Mesenchymal stem cell (in vitro differentiated cells and primary cell): ENCODE results near the gene SEMA3A.

Experiments used
- DNase-seq: peaks from one replicate; pipeline ENCODE4 v3.0.0-alpha.2; 2013
- H2AFZ ChIP-seq: one replicate; pipeline ENCODE4 v1.6.1; 2013; ENCODE audit warnings: low read depth, mild to moderate bottlenecking, control low read depth, inconsistent platforms, low read length, moderate library complexity
- H2AK5ac ChIP-seq: 2 replicates; pipeline ENCODE4 v1.6.1; 2013; ENCODE audit warnings: low read length, moderate library complexity, mild to moderate bottlenecking, inconsistent platforms; ENCODE audit not compliant: severe bottlenecking
- H2BK120ac ChIP-seq: one replicate; pipeline ENCODE4 v1.6.1; 2013; ENCODE audit warnings: low read depth, mild to moderate bottlenecking, inconsistent platforms, low read length, moderate library complexity
- H2BK12ac ChIP-seq, 2 experiments: one replicate each; pipeline ENCODE4 v1.6.1; 2013; ENCODE audit warnings: inconsistent platforms in 2 of 2, low read length in 2 of 2, mild to moderate bottlenecking in 2 of 2, moderate library complexity in 2 of 2, control low read depth in 1 of 2
- H2BK15ac ChIP-seq: one replicate; pipeline ENCODE4 v1.6.1; 2013; ENCODE audit warnings: mild to moderate bottlenecking, low read depth, inconsistent platforms; ENCODE audit not compliant: poor library complexity, severe bottlenecking
- H2BK5ac ChIP-seq: 2 replicates; pipeline ENCODE4 v1.6.1; 2013; ENCODE audit warnings: low read depth, mild to moderate bottlenecking, low read length, control low read depth, inconsistent platforms; ENCODE audit not compliant: poor library complexity, severe bottlenecking
- H3K14ac ChIP-seq, 2 experiments: one replicate each; pipeline ENCODE4 v1.6.1; 2013; ENCODE audit warnings: inconsistent platforms in 2 of 2, low read length in 2 of 2, control low read depth in 1 of 2, mild to moderate bottlenecking in 1 of 2, moderate library complexity in 1 of 2
- H3K18ac ChIP-seq, 2 experiments: one replicate each; pipeline ENCODE4 v1.6.1; 2013; ENCODE audit warnings: inconsistent platforms in 2 of 2, low read length in 2 of 2, control low read depth in 1 of 2, low read depth in 1 of 2, mild to moderate bottlenecking in 1 of 2
- H3K23ac ChIP-seq, 2 experiments: one replicate each; pipeline ENCODE4 v1.6.1; 2013; ENCODE audit warnings: inconsistent platforms in 2 of 2, low read length in 2 of 2, mild to moderate bottlenecking in 2 of 2, moderate library complexity in 2 of 2, control low read depth in 1 of 2
- H3K27ac ChIP-seq: 2 replicates; pipeline ENCODE4 v1.5.1; 2013; ENCODE audit warnings: mild to moderate bottlenecking, moderate library complexity, low read length, control low read depth, inconsistent platforms; ENCODE audit not compliant: poor library complexity, severe bottlenecking
- H3K27me3 ChIP-seq, 2 experiments: 2 replicates each; pipeline versions ENCODE4 v1.6.1 to v1.7.0; 2013; ENCODE audit warnings: low read length in 2 of 2, mild to moderate bottlenecking in 2 of 2, moderate library complexity in 2 of 2, control low read depth in 1 of 2, inconsistent platforms in 1 of 2; ENCODE audit not compliant: control insufficient read depth in 1 of 2, insufficient read depth in 1 of 2
- H3K36me3 ChIP-seq, 2 experiments: 2 replicates each; pipeline versions ENCODE4 v1.6.1 to v1.7.0; 2013; ENCODE audit warnings: low read length in 2 of 2, control low read depth in 1 of 2, inconsistent platforms in 1 of 2, low read depth in 1 of 2, mild to moderate bottlenecking in 1 of 2; ENCODE audit not compliant: insufficient read depth in 2 of 2, control insufficient read depth in 1 of 2
- H3K4ac ChIP-seq, 2 experiments: one replicate each; pipeline ENCODE4 v1.6.1; 2013; ENCODE audit warnings: inconsistent platforms in 2 of 2, low read length in 2 of 2, mild to moderate bottlenecking in 2 of 2, moderate library complexity in 2 of 2, control low read depth in 1 of 2, low read depth in 1 of 2
- H3K4me1 ChIP-seq: 2 replicates; pipeline ENCODE4 v1.6.1; 2013; ENCODE audit warnings: low read depth, low read length, control low read depth; ENCODE audit not compliant: control insufficient read depth, insufficient read depth
- H3K4me2 ChIP-seq: 2 replicates; pipeline ENCODE4 v1.6.1; 2013; ENCODE audit warnings: low read length, mild to moderate bottlenecking, inconsistent platforms; ENCODE audit not compliant: poor library complexity, severe bottlenecking
- H3K4me3 ChIP-seq, 2 experiments: 2 replicates each; pipeline versions ENCODE4 v1.5.1 to v1.7.0; 2013; ENCODE audit warnings: low read length in 2 of 2, mild to moderate bottlenecking in 2 of 2, control low read depth in 1 of 2, low read depth in 1 of 2; ENCODE audit not compliant: insufficient read depth in 1 of 2
- H3K79me1 ChIP-seq: replicated peaks from 2 replicates; pipeline ENCODE4 v1.6.1; 2013; ENCODE audit warnings: mild to moderate bottlenecking, control low read depth, low read length, inconsistent platforms; ENCODE audit not compliant: poor library complexity, severe bottlenecking
- H3K9ac ChIP-seq: 2 replicates; pipeline ENCODE4 v1.7.0; 2013; ENCODE audit warnings: mild to moderate bottlenecking, low read length, moderate library complexity
- H3K9me3 ChIP-seq: 2 replicates; pipeline ENCODE4 v1.7.0; 2013; ENCODE audit warnings: mild to moderate bottlenecking, low read length; ENCODE audit not compliant: control insufficient read depth
- H4K8ac ChIP-seq: one replicate; pipeline ENCODE4 v1.6.1; 2013; ENCODE audit warnings: inconsistent platforms, mild to moderate bottlenecking, low read length, moderate library complexity
- H4K91ac ChIP-seq: one replicate; pipeline ENCODE4 v1.6.1; 2013; ENCODE audit warnings: mild to moderate bottlenecking, low read length, inconsistent platforms
- WGBS: methylation state at CpG from one replicate; pipeline ENCODE4 v1.1.7; 2013; ENCODE audit warnings: mixed read lengths; 5-methylcytosine and 5-hydroxymethylcytosine counted together

The SEMA3A gene

DNA sequence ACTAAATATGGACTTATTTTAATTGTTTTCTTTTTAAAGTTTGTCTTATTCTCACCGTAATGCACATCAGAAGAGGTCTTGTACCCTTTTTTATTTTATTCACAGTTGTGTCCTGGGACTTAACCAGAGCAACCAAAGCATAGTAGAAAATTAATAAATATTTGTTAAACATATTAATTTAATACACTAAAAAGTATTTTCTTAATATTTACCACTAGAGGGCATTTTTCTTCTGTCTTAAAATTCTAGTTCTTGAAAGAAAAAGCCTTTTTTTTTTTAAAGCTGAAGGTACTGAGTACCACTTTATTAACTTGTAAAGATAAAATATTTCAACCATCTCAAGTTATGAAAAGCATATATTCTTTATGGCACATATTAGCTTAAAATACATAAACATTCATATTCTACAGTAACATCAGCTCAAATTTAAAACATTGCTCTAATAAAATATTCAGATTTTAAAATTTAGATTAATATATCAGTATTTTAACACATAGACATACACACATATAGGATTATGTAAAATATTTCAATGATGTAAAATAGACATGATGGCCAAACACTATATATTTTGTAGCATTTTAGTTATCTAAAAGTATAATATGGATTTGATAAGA is 260.4 kb downstream of the SEMA3A start:
- Histone ChIP-seq H3K23ac (no peak overlapping the region), H2AFZ (no peak overlapping the region), H3K4me3 (no peak overlapping the region), H3K4me1 (no peaks in the 10 kb centered on the region), H3K4me2 (no peak overlapping the region), H3K14ac (no peak overlapping the region), H3K27ac (no peak overlapping the region), H3K36me3 (no peaks in the 10 kb centered on the region), H2AK5ac (no peak overlapping the region), H3K9me3 (no peaks in the 10 kb centered on the region), H3K27me3 (no peaks in the 10 kb centered on the region), H2BK120ac (no peak overlapping the region), H2BK5ac (no peak overlapping the region), H3K9ac (no peak overlapping the region), H2BK15ac (no peak overlapping the region), H3K4ac (no peak overlapping the region), H3K18ac (no peak overlapping the region), H2BK12ac (no peak overlapping the region), H3K79me1 (no peaks in the 10 kb centered on the region), H4K91ac (no peak overlapping the region), H4K8ac (no peak overlapping the region)
- DNase-seq = peak; percentile 9
- no CpG with 5 or more reads among the region's 1 CpG for WGBS

DNA sequence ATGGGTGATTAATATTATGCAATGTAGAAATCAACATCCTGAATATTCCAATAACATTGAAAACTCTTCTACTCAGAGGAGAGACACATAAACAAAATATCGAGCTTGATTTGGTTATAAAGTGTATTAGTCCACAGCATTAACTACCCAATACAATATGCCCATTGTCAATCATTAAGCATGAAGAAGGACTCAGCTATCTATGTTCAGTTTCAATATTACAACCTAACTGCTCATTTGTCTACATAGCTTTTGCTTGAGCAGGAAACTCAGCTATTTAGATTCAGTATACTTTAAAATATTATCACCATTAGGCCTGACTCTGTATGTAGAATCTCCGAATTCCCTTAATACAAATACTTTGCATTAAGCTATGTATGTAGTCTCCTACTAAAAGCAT is 262.6 kb downstream of the SEMA3A start:
- Histone ChIP-seq H4K91ac (no peak overlapping the region), H3K27ac (no peak overlapping the region), H3K18ac (no peak overlapping the region), H4K8ac (no peak overlapping the region), H2BK5ac (no peak overlapping the region), H3K4me1 (no peaks in the 10 kb centered on the region), H3K79me1 (no peaks in the 10 kb centered on the region), H3K23ac (no peak overlapping the region), H2BK15ac (no peak overlapping the region), H3K4ac (no peak overlapping the region), H2BK12ac (no peak overlapping the region), H3K14ac (no peak overlapping the region), H3K9me3 (no peaks in the 10 kb centered on the region), H3K9ac (no peak overlapping the region), H3K27me3 (no peaks in the 10 kb centered on the region), H3K36me3 (no peaks in the 10 kb centered on the region), H2AK5ac (no peak overlapping the region), H2BK120ac (no peak overlapping the region), H3K4me2 (no peak overlapping the region), H3K4me3 (no peak overlapping the region), H2AFZ (no peak overlapping the region)
- 100% methylated on average over 1 of the region's 2 CpGs for WGBS
- DNase-seq = no peak

DNA sequence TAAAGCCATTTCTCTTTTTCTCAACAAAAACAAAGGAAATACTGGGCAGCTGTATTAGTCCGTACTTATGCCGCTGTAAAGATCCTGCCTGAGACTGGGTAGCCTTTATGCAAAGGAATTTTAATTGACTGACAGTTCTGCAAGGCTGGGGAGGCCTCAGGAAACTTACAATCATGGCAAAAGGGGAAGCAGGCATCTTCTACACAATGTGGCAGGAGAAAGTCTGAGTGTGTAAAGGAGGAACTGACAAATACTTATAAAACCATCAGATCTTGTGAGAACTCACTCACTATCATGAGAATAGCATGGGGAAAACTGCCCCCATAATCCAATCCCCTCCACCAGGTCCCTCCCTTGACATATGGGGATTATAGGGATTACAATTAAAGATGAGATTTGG is 264.3 kb downstream of the SEMA3A start:
- H3K4me2 ChIP-seq = no peak overlapping the region
- H2BK120ac ChIP-seq = no peak overlapping the region
- H2AK5ac ChIP-seq = no peak overlapping the region
- no peak overlapping the region for H2BK12ac ChIP-seq
- WGBS = 100% methylated on average over 2 of the region's 2 CpGs
- no peak overlapping the region for H3K23ac ChIP-seq
- no peaks in the 10 kb centered on the region for H3K9me3 ChIP-seq
- H2BK5ac ChIP-seq = no peak overlapping the region
- no peak overlapping the region for H2AFZ ChIP-seq
- H2BK15ac ChIP-seq = no peak overlapping the region
- no peak overlapping the region for H3K14ac ChIP-seq
- H4K8ac ChIP-seq = no peak overlapping the region
- no peaks in the 10 kb centered on the region for H3K79me1 ChIP-seq
- no peaks in the 10 kb centered on the region for H3K4me1 ChIP-seq
- H3K18ac ChIP-seq = no peak overlapping the region
- no peak overlapping the region for H4K91ac ChIP-seq
- H3K27ac ChIP-seq = no peak overlapping the region
- DNase-seq = no peak
- H3K9ac ChIP-seq = no peak overlapping the region
- H3K36me3 ChIP-seq = no peaks in the 10 kb centered on the region
- no peaks in the 10 kb centered on the region for H3K27me3 ChIP-seq
- no peak overlapping the region for H3K4ac ChIP-seq
- no peak overlapping the region for H3K4me3 ChIP-seq

DNA sequence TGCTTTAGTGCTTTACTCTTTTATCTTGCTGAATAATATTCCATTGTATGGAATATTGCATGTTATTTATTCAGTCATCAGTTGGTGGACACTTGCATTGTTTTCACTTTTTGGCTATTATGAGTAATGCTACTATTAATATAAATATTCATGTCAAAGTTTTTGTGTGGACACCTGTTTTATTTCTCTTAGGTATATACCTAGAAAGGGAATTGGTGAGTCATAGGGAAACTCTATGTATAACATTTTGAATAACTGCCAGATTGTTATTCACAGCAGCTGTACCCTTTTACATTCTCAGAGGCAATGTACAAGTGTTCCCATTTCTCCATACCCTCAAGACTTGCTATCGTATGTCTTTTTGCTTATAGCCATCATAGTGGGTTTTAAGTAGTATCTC is 268.7 kb downstream of the SEMA3A start:
- Histone ChIP-seq H3K4me2 (no peak overlapping the region), H3K27me3 (no peaks in the 10 kb centered on the region), H3K79me1 (no peaks in the 10 kb centered on the region), H3K23ac (no peak overlapping the region), H2BK12ac (no peak overlapping the region), H4K8ac (no peak overlapping the region), H3K18ac (no peak overlapping the region), H3K4ac (no peak overlapping the region), H4K91ac (no peak overlapping the region), H2BK120ac (no peak overlapping the region), H3K9me3 (no peaks in the 10 kb centered on the region), H3K14ac (no peak overlapping the region), H3K4me1 (no peaks in the 10 kb centered on the region), H3K27ac (no peak overlapping the region), H3K36me3 (no peaks in the 10 kb centered on the region), H2AFZ (no peak overlapping the region), H3K9ac (no peak overlapping the region), H3K4me3 (no peak overlapping the region), H2BK5ac (no peak overlapping the region), H2AK5ac (no peak overlapping the region), H2BK15ac (no peak overlapping the region)
- 57% methylated on average over 1 of the region's 1 CpG for WGBS
- no peak for DNase-seq
